Measurements from ENCODE around the gene OMG. TPM values are rescaled to one million over a fixed set of nuclear protein-coding genes. Genes with fewer than 3 reads are reported as not detected.

Gene OMG
- total RNA-seq, 6 donors from 2014 or later, result 2.1 to 25.7 (median 7.3) TPM; not detected in 1

GRCh38 chr17:31273516-31273915 is 23.5 kb downstream of the OMG start:
- TF ChIP-seq EP300 (IDR thresholded peaks at IDR 0.05), result no peak
- Histone ChIP-seq H3K27me3 (no peaks in the 10 kb centered on the region), H3K27ac (peak overlapping the region in 2 of 4 donors; percentile 25 to 61), H3K9me3 (no peaks in the 10 kb centered on the region), H3K36me3 (peaks cover 0 to 10% (median 0%) of the 10 kb centered on the region in 4 donors), H3K4me1 (peaks cover 19 to 26% (median 22%) of the 10 kb centered on the region in 4 donors), H3K4me3 (no peak overlapping the region)
- DNase-seq (no peak), ATAC-seq (ENCODE audit: low FRiP score in 2 of 2) (no peak)
- 73 to 77% methylated on average over 1 of the region's 1 CpG for WGBS, 2 donors

DNA sequence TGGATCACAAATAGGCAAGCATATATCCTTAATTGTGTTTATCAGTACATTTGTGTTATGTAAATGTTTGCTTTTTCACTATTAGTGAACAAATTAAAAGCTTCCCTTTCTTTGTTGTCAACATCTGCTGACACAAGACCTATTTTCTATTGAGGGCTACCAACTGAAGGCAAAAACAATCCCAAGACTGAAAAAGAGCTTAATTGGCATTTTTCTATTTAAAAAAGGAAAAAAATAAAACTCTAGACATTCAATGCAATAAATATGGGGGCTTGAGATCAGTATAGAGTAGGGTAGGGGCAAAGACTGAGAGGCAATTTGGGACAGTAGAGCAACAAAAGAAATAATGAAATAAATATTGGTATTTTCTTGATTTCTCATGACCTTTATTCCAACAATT is 24.2 kb downstream of the OMG start:
- H3K27ac ChIP-seq, result peak overlapping the region in 1 of 4 donors; percentile 37
- peaks cover 19 to 26% (median 22%) of the 10 kb centered on the region in 4 donors for H3K4me1 ChIP-seq
- H3K27me3 ChIP-seq, result no peaks in the 10 kb centered on the region
- H3K36me3 ChIP-seq, result peaks cover 0 to 10% (median 0%) of the 10 kb centered on the region in 4 donors
- no peak overlapping the region for H3K4me3 ChIP-seq
- DNase-seq (no peak), ATAC-seq (ENCODE audit: low FRiP score in 2 of 2) (no peak)
- H3K9me3 ChIP-seq, result no peaks in the 10 kb centered on the region
- no peak for TF ChIP-seq POLR2AphosphoS5 (IDR thresholded peaks at IDR 0.05)
- no peak for TF ChIP-seq POLR2A (IDR thresholded peaks at IDR 0.05)
- TF ChIP-seq, protein P1, sequence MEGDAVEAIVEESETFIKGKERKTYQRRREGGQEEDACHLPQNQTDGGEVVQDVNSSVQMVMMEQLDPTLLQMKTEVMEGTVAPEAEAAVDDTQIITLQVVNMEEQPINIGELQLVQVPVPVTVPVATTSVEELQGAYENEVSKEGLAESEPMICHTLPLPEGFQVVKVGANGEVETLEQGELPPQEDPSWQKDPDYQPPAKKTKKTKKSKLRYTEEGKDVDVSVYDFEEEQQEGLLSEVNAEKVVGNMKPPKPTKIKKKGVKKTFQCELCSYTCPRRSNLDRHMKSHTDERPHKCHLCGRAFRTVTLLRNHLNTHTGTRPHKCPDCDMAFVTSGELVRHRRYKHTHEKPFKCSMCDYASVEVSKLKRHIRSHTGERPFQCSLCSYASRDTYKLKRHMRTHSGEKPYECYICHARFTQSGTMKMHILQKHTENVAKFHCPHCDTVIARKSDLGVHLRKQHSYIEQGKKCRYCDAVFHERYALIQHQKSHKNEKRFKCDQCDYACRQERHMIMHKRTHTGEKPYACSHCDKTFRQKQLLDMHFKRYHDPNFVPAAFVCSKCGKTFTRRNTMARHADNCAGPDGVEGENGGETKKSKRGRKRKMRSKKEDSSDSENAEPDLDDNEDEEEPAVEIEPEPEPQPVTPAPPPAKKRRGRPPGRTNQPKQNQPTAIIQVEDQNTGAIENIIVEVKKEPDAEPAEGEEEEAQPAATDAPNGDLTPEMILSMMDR (IDR thresholded peaks at IDR 0.05), result no peak
- no peak for TF ChIP-seq EP300 (IDR thresholded peaks at IDR 0.05)

GRCh38 chr17:31272236-31272635 is 24.8 kb downstream of the OMG start:
- no peak overlapping the region for H3K4me3 ChIP-seq
- H3K9me3 ChIP-seq, result no peaks in the 10 kb centered on the region
- no peak overlapping the region for H3K27ac ChIP-seq
- no peak for DNase-seq
- WGBS, 2 donors, result 100% methylated on average over 1 of the region's 1 CpG
- ATAC-seq (ENCODE audit: low FRiP score in 2 of 2), result no peak
- no peaks in the 10 kb centered on the region for H3K27me3 ChIP-seq
- H3K36me3 ChIP-seq, result peaks cover 0 to 8% (median 0%) of the 10 kb centered on the region in 4 donors
- peaks cover 19 to 26% (median 22%) of the 10 kb centered on the region in 4 donors for H3K4me1 ChIP-seq
- no peak for TF ChIP-seq EP300 (IDR thresholded peaks at IDR 0.05)
- TF ChIP-seq POLR2AphosphoS5 (IDR thresholded peaks at IDR 0.05), result no peak
- TF ChIP-seq, protein P1 (IDR thresholded peaks at IDR 0.05), result no peak
- no peak for TF ChIP-seq POLR2A (IDR thresholded peaks at IDR 0.05)

GRCh38 chr17:31269578-31269983 is 27.5 kb downstream of the OMG start:
- no peak for DNase-seq
- peaks cover 0 to 18% (median 5%) of the 10 kb centered on the region in 4 donors for H3K36me3 ChIP-seq
- H3K9me3 ChIP-seq, result no peaks in the 10 kb centered on the region
- peak; percentile 54 to 79 for ATAC-seq (ENCODE audit: low FRiP score in 2 of 2)
- WGBS, 2 donors, result 68 to 100% methylated on average over 1 of the region's 1 CpG
- H3K4me3 ChIP-seq, result no peak overlapping the region
- TF ChIP-seq EP300 (IDR thresholded peaks at IDR 0.05) (no peak), POLR2A (IDR thresholded peaks at IDR 0.05) (no peak), POLR2AphosphoS5 (IDR thresholded peaks at IDR 0.05) (no peak)
- TF ChIP-seq, protein P1 (IDR thresholded peaks at IDR 0.05), result no peak
- H3K4me1 ChIP-seq, result peaks cover 11 to 23% (median 17%) of the 10 kb centered on the region in 4 donors
- H3K27ac ChIP-seq, result peak overlapping the region in 1 of 4 donors; percentile 5
- H3K27me3 ChIP-seq, result no peaks in the 10 kb centered on the region

DNA sequence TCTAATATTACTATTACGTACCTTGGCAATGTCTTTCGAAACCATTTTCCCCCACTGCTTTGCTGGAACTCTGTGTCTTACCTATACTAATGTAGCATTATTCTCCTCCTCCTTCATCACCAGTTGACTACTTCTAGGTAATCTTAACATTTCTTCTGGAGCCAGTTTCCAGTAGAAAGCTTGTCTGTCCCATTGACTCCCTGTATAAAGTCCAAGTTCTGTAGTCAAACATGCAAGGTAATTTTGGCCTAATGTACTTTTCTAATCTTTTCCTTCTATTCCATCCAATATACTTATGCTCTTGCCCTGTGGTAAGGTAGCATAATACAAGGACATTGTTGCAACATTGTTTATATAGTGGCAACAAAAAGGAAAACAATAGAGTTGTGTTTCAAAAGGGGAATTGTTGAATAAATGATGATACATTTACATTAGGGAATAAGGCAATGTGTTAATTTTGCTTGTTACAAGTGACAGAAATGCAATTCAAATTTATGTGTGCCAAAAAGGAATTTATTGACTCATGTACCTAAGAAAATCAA is 27.9 kb downstream of the OMG start:
- peaks cover 10 to 20% (median 13%) of the 10 kb centered on the region in 4 donors for H3K4me1 ChIP-seq
- H3K36me3 ChIP-seq, result peaks cover 0 to 18% (median 5%) of the 10 kb centered on the region in 4 donors
- DNase-seq, result no peak
- no peak overlapping the region for H3K4me3 ChIP-seq
- H3K9me3 ChIP-seq, result no peaks in the 10 kb centered on the region
- peak overlapping the region in 1 of 4 donors; percentile 5 for H3K27ac ChIP-seq
- H3K27me3 ChIP-seq, result no peaks in the 10 kb centered on the region
- WGBS, 2 donors, result 94 to 100% methylated on average over 2 of the region's 2 CpGs
- ATAC-seq (ENCODE audit: low FRiP score in 2 of 2), result no peak
- TF ChIP-seq, protein P1 (IDR thresholded peaks at IDR 0.05), result no peak
- TF ChIP-seq POLR2AphosphoS5 (IDR thresholded peaks at IDR 0.05) (no peak), EP300 (IDR thresholded peaks at IDR 0.05) (no peak), POLR2A (IDR thresholded peaks at IDR 0.05) (no peak)
